K562 (cell line): ENCODE data around the gene BPTF. TPM values are rescaled to one million over a fixed set of nuclear protein-coding genes. Genes with fewer than 3 reads are reported as not detected.
A peak's percentile ranks its signal among the peaks of the same experiment; 100 is the strongest.

Experiments
- BDP1 ChIP-seq: IDR thresholded peaks from 3 replicates; pipeline ENCODE4 v1.6.1; 2011; ENCODE audit not compliant: insufficient read length, insufficient read depth
- E2F5 ChIP-seq: sonication (generic); formaldehyde crosslinking; IDR thresholded peaks from 2 replicates; pipeline ENCODE4 v1.8.0; 2022; ENCODE audit warnings: mild to moderate bottlenecking, missing genetic modification reagents
- EZH2 ChIP-seq: IDR thresholded peaks from 2 replicates; pipeline ENCODE4 v1.6.1; 2012; ENCODE audit warnings: low read depth, mild to moderate bottlenecking, inconsistent platforms, low read length, borderline replicate concordance
- KDM5B ChIP-seq: fragments of 200-600 bp; sonication (generic); IDR thresholded peaks from 2 replicates; pipeline ENCODE4 v1.6.1; 2012; ENCODE audit warnings: low read depth, mild to moderate bottlenecking, moderate library complexity, low read length, control low read depth, inconsistent platforms; ENCODE audit not compliant: insufficient replicate concordance
- SMARCA4 ChIP-seq: fragments of 450-650 bp; IDR thresholded peaks from 2 replicates; pipeline ENCODE4 v1.6.1; 2016
- ZBTB40 ChIP-seq, 2 experiments: fragments of 450-650 bp in 1 of 2; sonication (generic) in 1 of 2; formaldehyde crosslinking in 1 of 2; IDR thresholded peaks; 2 replicates each; pipeline versions ENCODE4 v1.7.1 to v1.9.0; 2016 to 2022; ENCODE audit warnings: inconsistent platforms in 1 of 2, mild to moderate bottlenecking in 1 of 2, missing genetic modification reagents in 1 of 2
- polyA plus RNA-seq, 8 experiments: library from polyadenylated mRNA; depleted of rRNA in 4 of 8; stranded (reverse) in 5 of 8; unstranded in 3 of 8; fragments of >200 nt; fragmentation: Nextera tagmentation in 2 of 8; fragmentation: Illumina TruSeq in 1 of 8; extraction: Ambion mirVana in 2 of 8; extraction: Trizol in 1 of 8; gene quantifications; 2 replicates each; pipeline versions ENCODE4 v1.2.1 to v1.2.3, GENCODE V29; 2011 to 2014; ENCODE audit warnings: inconsistent platforms in 1 of 8, missing spikeins in 1 of 8
- total RNA-seq, 7 experiments: library from RNA; depleted of rRNA in 6 of 7; stranded (reverse); fragments of >200 nt in 6 of 7; fragmentation: Illumina TruSeq in 2 of 7; extraction: Trizol in 2 of 7; gene quantifications; 2 replicates each; pipeline versions ENCODE4 v1.2.1 to v1.2.3, GENCODE V29; 2011 to 2021; ENCODE audit warnings: low replicate concordance in 1 of 7
- TF ChIP-seq, protein P1 (sequence below): sonication (generic); formaldehyde crosslinking; IDR thresholded peaks from 2 replicates; pipeline ENCODE4 v1.8.1; 2023; ENCODE audit warnings: mild to moderate bottlenecking, missing genetic modification reagents

Gene BPTF
- total and polyA plus RNA-seq, 9 of the 15 experiments (the other 6 are each of a cell fraction or from before 2014, with no cell fraction given) = 12.5 to 52.1 (median 26.9) TPM

- TF ChIP-seq ZBTB40 (IDR thresholded peaks at IDR 0.05) (0 out of 2 replicates have a peak, but pooled peaks have one; percentile 16), ZBTB40 (CRISPR knock-in tag; IDR thresholded peaks at IDR 0.05) (no peak), SMARCA4 (peak; percentile 51; the same call in 1 of the 2 replicates), E2F5 (CRISPR knock-in tag) (no peak), EZH2 (no peak), BDP1 (no peak), KDM5B (no peak)
- TF ChIP-seq, protein P1, sequence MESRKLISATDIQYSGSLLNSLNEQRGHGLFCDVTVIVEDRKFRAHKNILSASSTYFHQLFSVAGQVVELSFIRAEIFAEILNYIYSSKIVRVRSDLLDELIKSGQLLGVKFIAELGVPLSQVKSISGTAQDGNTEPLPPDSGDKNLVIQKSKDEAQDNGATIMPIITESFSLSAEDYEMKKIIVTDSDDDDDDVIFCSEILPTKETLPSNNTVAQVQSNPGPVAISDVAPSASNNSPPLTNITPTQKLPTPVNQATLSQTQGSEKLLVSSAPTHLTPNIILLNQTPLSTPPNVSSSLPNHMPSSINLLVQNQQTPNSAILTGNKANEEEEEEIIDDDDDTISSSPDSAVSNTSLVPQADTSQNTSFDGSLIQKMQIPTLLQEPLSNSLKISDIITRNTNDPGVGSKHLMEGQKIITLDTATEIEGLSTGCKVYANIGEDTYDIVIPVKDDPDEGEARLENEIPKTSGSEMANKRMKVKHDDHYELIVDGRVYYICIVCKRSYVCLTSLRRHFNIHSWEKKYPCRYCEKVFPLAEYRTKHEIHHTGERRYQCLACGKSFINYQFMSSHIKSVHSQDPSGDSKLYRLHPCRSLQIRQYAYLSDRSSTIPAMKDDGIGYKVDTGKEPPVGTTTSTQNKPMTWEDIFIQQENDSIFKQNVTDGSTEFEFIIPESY = peak; percentile 76
These were observed 185.9 kb downstream of the BPTF start (continued) for GRCh38 chr17:68011199-68011665.
